ENCODE measurements around the gene MAPK11.

DNA sequence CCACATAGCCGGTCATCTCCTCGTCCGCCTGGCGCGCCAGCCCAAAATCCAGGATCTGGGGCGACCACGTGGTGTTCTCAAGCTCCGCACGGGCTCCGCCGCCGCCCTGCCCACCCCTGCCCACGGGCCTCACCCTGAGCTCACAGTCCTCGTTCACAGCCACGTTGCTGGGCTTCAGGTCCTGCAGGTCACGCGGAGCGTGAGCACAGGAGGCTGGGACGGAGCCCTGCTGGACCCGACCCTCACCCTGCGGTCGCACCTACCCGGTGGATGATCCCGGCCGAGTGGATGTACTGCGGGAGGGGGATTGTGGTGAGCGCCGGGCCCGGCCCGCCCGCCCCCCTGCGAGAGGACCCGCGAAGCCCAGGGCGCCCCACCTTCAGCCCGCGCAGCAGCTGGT is 3.2 kb downstream of the MAPK11 start:
- TF ChIP-seq CTCF (IDR thresholded peaks at IDR 0.05) (no peak), POLR2AphosphoS5 (IDR thresholded peaks at IDR 0.05) (no peak), POLR2A (IDR thresholded peaks at IDR 0.05) (no peak)

Measured in prostate gland (tissue), 2 donors.